ENCODE results near the gene DIAPH1. TPM values are rescaled to one million over a fixed set of nuclear protein-coding genes. Genes with fewer than 3 reads are reported as not detected.
A peak's percentile ranks its signal among the peaks of the same experiment; 100 is the strongest.

The DIAPH1 gene
- total RNA-seq, 1 donor from 2014 or later: 149 TPM

DNA sequence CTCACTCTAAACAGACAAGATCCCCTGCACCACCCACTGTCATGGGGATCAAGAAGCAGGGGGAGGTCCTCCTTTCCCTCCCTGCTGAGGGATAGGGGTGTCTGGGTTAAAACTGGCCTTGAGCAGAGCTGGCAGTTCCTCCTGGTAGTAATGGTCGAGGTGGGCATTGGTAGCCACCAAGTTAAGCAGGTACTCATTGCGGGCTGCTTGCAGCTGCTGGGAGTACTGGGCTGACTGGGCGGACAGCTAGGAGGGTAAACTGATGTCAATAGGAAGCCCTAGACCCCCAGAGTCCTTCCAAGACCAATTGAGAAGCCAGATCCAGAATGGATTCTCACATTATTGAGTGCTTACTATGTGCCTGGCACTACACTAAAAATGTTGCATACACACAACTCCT is 29.1 kb upstream of the DIAPH1 start:
- peaks cover 43% of the 10 kb centered on the region for H3K36me3 Mint-ChIP-seq (ENCODE audit: low read depth, unreplicated experiment)
- no peak for DNase-seq (ENCODE audit: low spot score)
- peaks cover 7% of the 10 kb centered on the region for H3K27me3 Mint-ChIP-seq (ENCODE audit: unreplicated experiment)
- no peak overlapping the region for H3K27ac Mint-ChIP-seq (ENCODE audit: unreplicated experiment)
- H3K4me3 Mint-ChIP-seq (ENCODE audit: unreplicated experiment): peak overlapping the region; percentile 12
- peaks cover 19% of the 10 kb centered on the region for H3K4me1 Mint-ChIP-seq (ENCODE audit: unreplicated experiment)
- H3K9me3 Mint-ChIP-seq (ENCODE audit: unreplicated experiment): no peaks in the 10 kb centered on the region
- TF ChIP-seq CTCF (IDR thresholded peaks at IDR 0.05; ENCODE audit: unreplicated experiment): no peak

GRCh38 chr5:141647242-141647641 is 28.4 kb upstream of the DIAPH1 start:
- no peak for TF ChIP-seq CTCF (IDR thresholded peaks at IDR 0.05; ENCODE audit: unreplicated experiment)
- no peak overlapping the region for H3K27ac Mint-ChIP-seq (ENCODE audit: unreplicated experiment)
- no peak for DNase-seq (ENCODE audit: low spot score)
- H3K27me3 Mint-ChIP-seq (ENCODE audit: unreplicated experiment): peaks cover 8% of the 10 kb centered on the region
- peaks cover 42% of the 10 kb centered on the region for H3K36me3 Mint-ChIP-seq (ENCODE audit: low read depth, unreplicated experiment)
- no peak overlapping the region for H3K4me3 Mint-ChIP-seq (ENCODE audit: unreplicated experiment)
- no peaks in the 10 kb centered on the region for H3K9me3 Mint-ChIP-seq (ENCODE audit: unreplicated experiment)
- peaks cover 19% of the 10 kb centered on the region for H3K4me1 Mint-ChIP-seq (ENCODE audit: unreplicated experiment)

GRCh38 chr5:141646026-141646425 is 27.2 kb upstream of the DIAPH1 start:
- H3K36me3 Mint-ChIP-seq (ENCODE audit: low read depth, unreplicated experiment): peaks cover 45% of the 10 kb centered on the region
- H3K9me3 Mint-ChIP-seq (ENCODE audit: unreplicated experiment): no peaks in the 10 kb centered on the region
- peak overlapping the region; percentile 37 for H3K4me3 Mint-ChIP-seq (ENCODE audit: unreplicated experiment)
- H3K4me1 Mint-ChIP-seq (ENCODE audit: unreplicated experiment): peaks cover 22% of the 10 kb centered on the region
- H3K27ac Mint-ChIP-seq (ENCODE audit: unreplicated experiment): no peak overlapping the region
- no peak for DNase-seq (ENCODE audit: low spot score)
- no peak for TF ChIP-seq CTCF (IDR thresholded peaks at IDR 0.05; ENCODE audit: unreplicated experiment)
- peaks cover 8% of the 10 kb centered on the region for H3K27me3 Mint-ChIP-seq (ENCODE audit: unreplicated experiment)

- H3K27ac Mint-ChIP-seq (ENCODE audit: unreplicated experiment): peak overlapping the region; percentile 36
- H3K36me3 Mint-ChIP-seq (ENCODE audit: low read depth, unreplicated experiment): peaks cover 25% of the 10 kb centered on the region
- peaks cover 3% of the 10 kb centered on the region for H3K27me3 Mint-ChIP-seq (ENCODE audit: unreplicated experiment)
- no peak for TF ChIP-seq CTCF (IDR thresholded peaks at IDR 0.05; ENCODE audit: unreplicated experiment)
- peaks cover 39% of the 10 kb centered on the region for H3K4me1 Mint-ChIP-seq (ENCODE audit: unreplicated experiment)
- peak overlapping the region; percentile 32 for H3K4me3 Mint-ChIP-seq (ENCODE audit: unreplicated experiment)
- no peaks in the 10 kb centered on the region for H3K9me3 Mint-ChIP-seq (ENCODE audit: unreplicated experiment)
- no peak for DNase-seq (ENCODE audit: low spot score)
These were observed 23.0 kb upstream of the DIAPH1 start for GRCh38 chr5:141641634-141642267.

DNA sequence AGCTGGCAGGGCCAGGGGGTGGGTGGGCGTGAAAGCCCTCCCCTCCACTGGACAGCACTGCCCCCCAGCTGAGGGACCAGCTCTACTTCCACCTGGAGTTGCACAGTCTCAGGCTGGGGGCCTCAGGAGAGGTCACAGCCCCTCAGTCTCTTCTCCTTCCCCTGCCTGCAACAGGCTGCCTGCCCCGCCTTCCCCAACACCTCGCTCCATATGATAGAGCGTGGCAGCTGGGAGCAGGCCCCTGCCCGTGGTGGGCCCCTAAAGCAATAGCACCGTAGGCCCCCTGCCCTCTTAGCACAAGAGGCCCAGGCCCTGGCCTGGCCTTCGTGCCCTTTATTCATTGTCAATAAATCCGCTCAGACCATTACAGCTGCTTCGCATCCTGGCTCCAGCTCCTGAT is 21.9 kb upstream of the DIAPH1 start:
- no peak for DNase-seq (ENCODE audit: low spot score)

More for the DNA sequence above, 21.9 kb upstream of the DIAPH1 start:
- peak overlapping the region; percentile 72 for H3K27ac Mint-ChIP-seq (ENCODE audit: unreplicated experiment)
- H3K9me3 Mint-ChIP-seq (ENCODE audit: unreplicated experiment): no peaks in the 10 kb centered on the region
- H3K4me3 Mint-ChIP-seq (ENCODE audit: unreplicated experiment): peak overlapping the region; percentile 67
- peaks cover 5% of the 10 kb centered on the region for H3K27me3 Mint-ChIP-seq (ENCODE audit: unreplicated experiment)
- H3K4me1 Mint-ChIP-seq (ENCODE audit: unreplicated experiment): peaks cover 46% of the 10 kb centered on the region
- TF ChIP-seq CTCF (IDR thresholded peaks at IDR 0.05; ENCODE audit: unreplicated experiment): no peak
- H3K36me3 Mint-ChIP-seq (ENCODE audit: low read depth, unreplicated experiment): peaks cover 17% of the 10 kb centered on the region
